HepG2 (cell line): ENCODE measurements around the gene TRMT2A.

Experiments
- ETV5 ChIP-seq: IDR thresholded peaks from 2 replicates; pipeline ENCODE4 v1.6.1; 2018; ENCODE audit warnings: missing biosample characterization, missing genetic modification reagents, inconsistent platforms, borderline replicate concordance
- KLF6 ChIP-seq: IDR thresholded peaks from 2 replicates; pipeline ENCODE4 v1.8.0; 2016; ENCODE audit warnings: missing biosample characterization, missing genetic modification reagents
- MYC ChIP-seq: sonication (generic); formaldehyde crosslinking; IDR thresholded peaks from 2 replicates; pipeline ENCODE4 v1.9.0; 2021; ENCODE audit warnings: missing genetic modification reagents, borderline replicate concordance
- NFYB ChIP-seq: sonication (generic); formaldehyde crosslinking; IDR thresholded peaks from 2 replicates; pipeline ENCODE4 v1.4.0; 2020; ENCODE audit warnings: missing genetic modification reagents
- REL ChIP-seq: sonication (generic); formaldehyde crosslinking; conservative IDR thresholded peaks from 2 replicates; pipeline ENCODE4 v1.8.0; 2022; ENCODE audit warnings: mild to moderate bottlenecking, missing genetic modification reagents, moderate library complexity
- ZBTB3 ChIP-seq: sonication (generic); formaldehyde crosslinking; IDR thresholded peaks from 2 replicates; pipeline ENCODE4 v1.4.0; 2020; ENCODE audit warnings: low read depth, mild to moderate bottlenecking, moderate library complexity, missing genetic modification reagents, borderline replicate concordance
- ZBTB7A ChIP-seq: sonication (generic); formaldehyde crosslinking; IDR thresholded peaks from 2 replicates; pipeline ENCODE4 v1.8.0; 2022; ENCODE audit warnings: mild to moderate bottlenecking, missing genetic modification reagents

DNA sequence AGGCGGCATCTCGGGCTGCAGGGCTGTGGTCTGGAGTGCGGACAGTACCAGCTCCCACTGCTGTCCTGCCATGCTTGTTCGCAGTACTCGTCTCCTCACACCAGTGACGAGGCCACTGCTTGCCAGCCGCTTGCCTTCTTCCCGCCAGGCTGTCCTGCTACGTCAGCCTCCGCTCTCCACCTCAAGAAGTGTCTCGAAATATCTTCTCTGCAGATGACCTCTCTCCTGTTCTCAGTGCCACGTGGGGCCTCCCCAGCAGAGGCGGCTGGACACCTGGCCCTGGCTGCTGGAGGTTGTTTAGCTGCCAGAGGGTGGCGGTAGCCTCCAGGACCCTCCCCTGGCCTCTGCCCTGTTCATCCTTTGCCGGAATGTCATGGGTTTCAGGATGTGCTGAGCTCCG lies 36.9 kb upstream of the TRMT2A start:
- TF ChIP-seq ETV5 (CRISPR knock-in tag): no peak
- no peak for TF ChIP-seq NFYB (CRISPR knock-in tag)
- no peak for TF ChIP-seq KLF6 (CRISPR knock-in tag)
- no peak for TF ChIP-seq ZBTB3
- TF ChIP-seq REL: no peak
- no peak for TF ChIP-seq ZBTB7A (CRISPR knock-in tag)
- TF ChIP-seq MYC (CRISPR knock-in tag): 0 out of 2 replicates have a peak, but pooled peaks have one; percentile 18
